Measurements from ENCODE around the gene PCNX2. TPM values are rescaled to one million over a fixed set of nuclear protein-coding genes. Genes with fewer than 3 reads are reported as not detected.

Gene PCNX2
- total and polyA plus RNA-seq, 2 of the 8 experiments (the other 6 are each of a cell fraction or from before 2014, with no cell fraction given): 46.1 to 57.6 TPM

- no peak overlapping the region for H4K91ac ChIP-seq (replicated peaks; ENCODE audit: insufficient read length, low read length)
- H3K4me3 ChIP-seq (ENCODE audit: extremely low read depth in 1 of 4, insufficient read depth in 2 of 4, low read depth in 3 of 4, low read length in 4 of 4): no peak overlapping the region
- no peak overlapping the region for H3K56ac ChIP-seq (replicated peaks; ENCODE audit: insufficient read length, low read depth, low read length)
- no peak overlapping the region for H4K5ac ChIP-seq (ENCODE audit: insufficient read length, low read depth, low read length)
- H3K14ac ChIP-seq (ENCODE audit: insufficient read length): no peak overlapping the region
- no peaks in the 10 kb centered on the region; the same call in 1 of the 2 replicates for H3K79me1 ChIP-seq (ENCODE audit: low read depth, low read length)
- WGBS, 2 experiments (ENCODE audit: extremely low coverage in 1 of 2, insufficient coverage in 1 of 2, insufficient read length in 1 of 2, insufficient replicate concordance in 2 of 2, low coverage in 1 of 2, low lambda C conversion rate in 2 of 2, missing lambda C conversion rate in 1 of 2): 93% methylated on average over 9 of the region's 9 CpGs; no CpG with 5 or more reads in 1 of the 2 experiments
- no peak overlapping the region for H2BK20ac ChIP-seq (ENCODE audit: low read length)
- H3K23me2 ChIP-seq (ENCODE audit: low read depth, low read length): no peaks in the 10 kb centered on the region
- no peak overlapping the region for H3K27ac ChIP-seq (ENCODE audit: low read depth, low read length)
- ChIA-PET CTCF (ENCODE audit: partially characterized antibody) (interaction anchor here (1.3 kb wide), 1 partner anchor 259 kb away, joined by 3 read pairs; no protein-coding TSS in a partner anchor), POLR2A (ENCODE audit: partially characterized antibody) (no interaction called here)
- no peak overlapping the region for H3K23ac ChIP-seq (ENCODE audit: insufficient read length)
- H3K27me3 ChIP-seq (replicated peaks in 1 of 4; ENCODE audit: control insufficient read depth in 3 of 4, extremely low read depth in 1 of 4, insufficient read depth in 3 of 4, low read length in 3 of 4): no peaks in the 10 kb centered on the region
- H2BK15ac ChIP-seq (ENCODE audit: low read length): no peak overlapping the region
- no peaks in the 10 kb centered on the region for H4K20me1 ChIP-seq (replicated peaks in 1 of 2; ENCODE audit: control insufficient read depth in 1 of 2, insufficient read depth in 2 of 2, low read length in 2 of 2)
- H2AFZ ChIP-seq (ENCODE audit: low read length): no peak overlapping the region
- peaks cover 4 to 32% (median 17%) of the 10 kb centered on the region in 4 experiments; a peak in 6 of 8 replicates for H3K36me3 ChIP-seq (ENCODE audit: control insufficient read depth in 2 of 4, insufficient read depth in 4 of 4, low read length in 3 of 4)
- no peak overlapping the region for H2BK5ac ChIP-seq (ENCODE audit: low read depth, low read length)
- H2BK12ac ChIP-seq (ENCODE audit: low read depth, low read length): no peak overlapping the region
- no peak overlapping the region for H4K8ac ChIP-seq (ENCODE audit: extremely low read depth, insufficient read depth, low read length)
- no peak overlapping the region for H2AK5ac ChIP-seq (ENCODE audit: low read depth, low read length)
- no peak overlapping the region for H2BK120ac ChIP-seq (replicated peaks; ENCODE audit: low read depth, low read length)
- no peak overlapping the region for H3K4me2 ChIP-seq (ENCODE audit: insufficient read depth in 1 of 2, low read depth in 2 of 2, low read length in 2 of 2)
- no peaks in the 10 kb centered on the region for H3K9me3 ChIP-seq (ENCODE audit: insufficient read depth in 2 of 2, low read depth in 1 of 2, low read length in 1 of 2)
- no peaks in the 10 kb centered on the region for H3K4me1 ChIP-seq (replicated peaks in 1 of 4; ENCODE audit: control insufficient read depth in 3 of 4, insufficient read depth in 4 of 4, low read length in 3 of 4)
- FAIRE-seq: no peak
- H3K79me2 ChIP-seq (ENCODE audit: control insufficient read depth in 1 of 2, insufficient read depth in 2 of 2, low read length in 2 of 2): no peaks in the 10 kb centered on the region
- no peak overlapping the region for H3K9ac ChIP-seq (replicated peaks in 1 of 4; ENCODE audit: extremely low read depth in 1 of 4, low read depth in 3 of 4, low read length in 3 of 4)
- DNase-seq (ENCODE audit: low read depth in 1 of 2, low spot score in 2 of 2): no peak
- H3K18ac ChIP-seq (ENCODE audit: extremely low read depth, low read length): no peak overlapping the region
- no peak overlapping the region for H3K4ac ChIP-seq (replicated peaks; ENCODE audit: insufficient read length, low read depth, low read length)
- no peak for TF ChIP-seq ZNF274 (IDR thresholded peaks at IDR 0.05; ENCODE audit: borderline replicate concordance, extremely low read depth, low read length)
- no peak for TF ChIP-seq MAFK (IDR thresholded peaks at IDR 0.05; ENCODE audit: low read depth, low read length)
- no peak for TF ChIP-seq RBBP5 (IDR thresholded peaks at IDR 0.05; ENCODE audit: borderline replicate concordance, low read depth, low read length)
- TF ChIP-seq EGR1 (IDR thresholded peaks at IDR 0.05; ENCODE audit: borderline replicate concordance, low read depth, low read length): no peak
- no peak for TF ChIP-seq TCF12 (IDR thresholded peaks at IDR 0.05; ENCODE audit: low read depth, low read length)
- no peak for TF ChIP-seq BACH1 (IDR thresholded peaks at IDR 0.05; ENCODE audit: low read length)
- TF ChIP-seq SIRT6 (IDR thresholded peaks at IDR 0.05; ENCODE audit: low read length): no peak
- TF ChIP-seq CEBPB (IDR thresholded peaks at IDR 0.05; ENCODE audit: low read depth, low read length): no peak
- no peak for TF ChIP-seq POLR2AphosphoS5 (IDR thresholded peaks at IDR 0.05; ENCODE audit: low read depth, low read length)
- TF ChIP-seq, protein P1, sequence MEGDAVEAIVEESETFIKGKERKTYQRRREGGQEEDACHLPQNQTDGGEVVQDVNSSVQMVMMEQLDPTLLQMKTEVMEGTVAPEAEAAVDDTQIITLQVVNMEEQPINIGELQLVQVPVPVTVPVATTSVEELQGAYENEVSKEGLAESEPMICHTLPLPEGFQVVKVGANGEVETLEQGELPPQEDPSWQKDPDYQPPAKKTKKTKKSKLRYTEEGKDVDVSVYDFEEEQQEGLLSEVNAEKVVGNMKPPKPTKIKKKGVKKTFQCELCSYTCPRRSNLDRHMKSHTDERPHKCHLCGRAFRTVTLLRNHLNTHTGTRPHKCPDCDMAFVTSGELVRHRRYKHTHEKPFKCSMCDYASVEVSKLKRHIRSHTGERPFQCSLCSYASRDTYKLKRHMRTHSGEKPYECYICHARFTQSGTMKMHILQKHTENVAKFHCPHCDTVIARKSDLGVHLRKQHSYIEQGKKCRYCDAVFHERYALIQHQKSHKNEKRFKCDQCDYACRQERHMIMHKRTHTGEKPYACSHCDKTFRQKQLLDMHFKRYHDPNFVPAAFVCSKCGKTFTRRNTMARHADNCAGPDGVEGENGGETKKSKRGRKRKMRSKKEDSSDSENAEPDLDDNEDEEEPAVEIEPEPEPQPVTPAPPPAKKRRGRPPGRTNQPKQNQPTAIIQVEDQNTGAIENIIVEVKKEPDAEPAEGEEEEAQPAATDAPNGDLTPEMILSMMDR (IDR thresholded peaks at IDR 0.05; ENCODE audit: control extremely low read depth in 1 of 3, insufficient read depth in 1 of 3, low read depth in 1 of 3, low read length in 3 of 3): no peak
- no peak for TF ChIP-seq NANOG (IDR thresholded peaks at IDR 0.05; ENCODE audit: insufficient read depth, low read depth, low read length, poor library complexity, severe bottlenecking)
- no peak for TF ChIP-seq FOSL1 (IDR thresholded peaks at IDR 0.05; ENCODE audit: insufficient read depth, low read depth, low read length)
Observed at GRCh38 chr1:233238884-233239431, 56.6 kb downstream of the PCNX2 start.
